ENCODE data around the gene SLFN12L. TPM values are rescaled to one million over a fixed set of nuclear protein-coding genes. Genes with fewer than 3 reads are reported as not detected.
"Not testable (repeated sequence)": the region's sequence is repeated elsewhere in the genome, so short reads cannot be mapped to it uniquely, and the experiment has no call there.

SLFN12L gene
- total RNA-seq, 1 experiment from 2014 or later, result 0.37 TPM

DNA sequence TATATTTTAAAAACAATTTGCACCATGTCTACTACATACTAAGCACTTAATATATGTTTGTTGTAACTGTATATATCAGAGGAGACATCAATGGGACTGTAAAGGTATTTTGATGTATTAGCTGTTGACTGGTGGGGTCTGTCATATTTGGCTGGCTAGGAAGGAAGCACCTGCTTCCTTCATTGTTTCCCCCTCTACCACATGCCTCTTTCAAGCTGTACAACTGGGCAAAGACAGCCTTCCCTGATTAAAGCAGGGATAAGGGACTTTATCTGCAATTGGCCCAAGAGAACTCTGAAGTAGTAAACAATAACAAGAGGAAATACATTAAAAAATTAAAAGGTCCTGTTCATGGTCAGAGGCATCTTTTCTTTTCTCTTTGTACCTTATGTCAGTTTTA, 5.5 kb upstream of the SLFN12L start:
- DNase-seq (ENCODE audit: low read depth), result no peak

DNA sequence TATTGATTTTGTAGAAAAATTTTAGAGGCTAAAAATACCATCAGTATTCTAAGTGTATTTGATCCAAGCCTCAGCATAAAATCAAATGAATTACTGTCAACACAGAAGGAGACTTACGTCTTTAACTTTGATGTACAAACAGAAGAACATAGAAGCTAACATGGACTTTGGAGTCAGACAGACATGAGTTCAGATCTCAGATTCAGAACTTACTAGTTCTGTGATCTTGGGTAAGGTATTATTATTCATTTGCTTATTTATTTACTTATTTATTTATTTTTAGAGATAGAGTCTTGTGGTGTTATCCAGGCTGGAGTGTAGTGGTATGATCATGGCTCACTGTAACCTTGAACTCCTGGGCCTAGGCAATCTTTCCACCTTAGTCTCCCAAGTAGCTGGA, 4.0 kb upstream of the SLFN12L start:
- DNase-seq (ENCODE audit: low read depth), result no peak

DNA sequence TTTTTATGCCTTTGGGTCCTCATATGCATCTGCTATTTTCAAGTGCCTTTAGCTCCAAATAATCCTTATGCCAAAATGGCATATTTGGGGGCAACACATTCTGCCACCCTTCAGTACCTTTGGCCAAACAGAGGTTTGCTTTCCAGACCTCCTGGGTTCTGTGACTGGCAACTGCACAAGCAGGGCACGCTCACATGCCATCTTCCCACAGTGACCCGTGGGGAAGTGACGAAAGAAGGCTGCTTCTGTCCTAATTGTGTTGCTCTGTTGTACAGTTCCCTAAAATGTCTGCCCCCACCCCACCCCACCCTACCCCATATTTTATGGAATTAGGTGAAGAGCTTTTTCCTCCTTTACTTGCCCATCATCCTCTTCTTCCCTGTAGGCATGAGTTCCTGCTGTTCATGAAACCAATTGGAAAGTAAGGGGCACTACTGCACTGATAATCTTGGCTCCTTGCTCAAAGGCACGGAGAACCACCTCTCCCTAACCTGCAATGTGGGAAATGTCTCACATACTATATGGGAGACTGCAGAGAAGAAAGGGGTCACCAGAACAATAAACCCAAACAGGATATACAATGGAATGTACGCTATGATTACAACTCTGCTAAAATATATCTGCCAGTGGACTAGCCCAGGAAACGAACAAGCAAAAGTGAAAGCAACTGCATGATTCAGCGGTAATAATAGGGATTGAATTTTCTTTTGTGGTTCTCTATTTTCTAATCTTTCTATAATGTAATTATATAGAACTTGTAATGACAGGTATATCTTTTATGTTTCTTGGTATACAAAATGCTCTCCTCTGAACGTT, 3.3 kb upstream of the SLFN12L start:
- DNase-seq (ENCODE audit: low read depth), result peak; percentile 67

DNA sequence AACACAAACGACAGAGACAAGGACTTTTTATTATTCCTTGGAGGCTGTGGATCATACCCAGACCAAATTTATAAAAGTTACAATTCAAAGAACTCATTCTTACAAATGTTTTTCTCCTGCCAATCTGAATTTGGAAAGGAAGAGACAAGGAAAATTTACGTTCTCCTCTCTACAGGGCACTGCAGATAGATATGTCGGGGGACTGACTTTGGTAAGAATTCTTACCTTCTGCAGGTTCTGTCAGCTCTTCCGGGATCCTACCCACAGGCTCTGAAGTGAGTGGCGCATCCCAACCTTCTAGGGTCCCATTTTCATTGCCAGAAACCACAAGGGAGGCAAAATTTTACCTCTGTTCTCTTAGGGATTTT, 2.2 kb upstream of the SLFN12L start:
- DNase-seq (ENCODE audit: low read depth), result no peak

DNA sequence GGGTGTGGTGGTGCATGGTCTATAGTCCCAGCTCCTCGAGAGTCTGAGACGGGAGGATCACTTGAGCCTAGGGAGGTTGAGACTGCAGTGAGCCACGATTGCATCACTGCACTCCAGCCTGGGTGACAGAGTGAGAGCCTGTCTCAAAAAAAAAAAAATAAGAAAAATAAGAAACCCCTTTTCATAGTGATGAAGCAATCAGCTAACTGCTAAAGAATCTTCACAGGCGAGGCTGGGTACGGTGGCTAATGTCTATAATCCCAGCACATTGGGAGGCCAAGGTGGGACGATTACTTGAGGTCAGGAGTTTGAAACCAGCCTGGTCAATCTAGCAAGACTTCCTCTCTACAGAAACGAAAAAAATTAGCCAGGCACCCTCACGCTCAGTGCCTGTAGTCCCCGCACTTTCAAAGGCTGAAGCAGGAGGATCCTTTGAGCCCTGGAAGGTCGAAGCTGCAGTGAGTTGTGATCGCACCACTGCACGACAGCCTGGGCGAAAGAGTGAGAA, 760 bp downstream of the SLFN12L start:
- DNase-seq (ENCODE audit: low read depth), result no peak

DNA sequence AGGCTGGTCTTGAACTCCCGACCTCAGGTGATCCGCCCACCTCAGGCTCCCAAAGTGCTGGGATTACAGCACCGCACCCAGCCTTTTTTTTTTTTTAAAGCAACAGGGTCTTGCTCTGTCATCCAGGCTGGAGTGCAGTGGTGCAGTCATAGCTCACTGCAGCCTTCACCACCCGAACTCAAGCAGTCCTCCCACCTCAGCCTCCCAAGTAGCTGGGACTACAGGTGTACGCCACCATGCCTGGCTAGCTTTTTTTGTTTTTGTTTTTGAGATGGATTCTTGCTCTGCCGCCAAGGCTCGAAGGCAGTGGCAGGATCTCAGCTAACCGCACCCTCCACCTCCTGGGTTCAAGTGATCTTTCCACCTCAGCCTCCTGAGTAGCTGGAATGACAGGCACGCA, 2.1 kb downstream of the SLFN12L start:
- DNase-seq (ENCODE audit: low read depth), result not testable (repeated sequence)

DNA sequence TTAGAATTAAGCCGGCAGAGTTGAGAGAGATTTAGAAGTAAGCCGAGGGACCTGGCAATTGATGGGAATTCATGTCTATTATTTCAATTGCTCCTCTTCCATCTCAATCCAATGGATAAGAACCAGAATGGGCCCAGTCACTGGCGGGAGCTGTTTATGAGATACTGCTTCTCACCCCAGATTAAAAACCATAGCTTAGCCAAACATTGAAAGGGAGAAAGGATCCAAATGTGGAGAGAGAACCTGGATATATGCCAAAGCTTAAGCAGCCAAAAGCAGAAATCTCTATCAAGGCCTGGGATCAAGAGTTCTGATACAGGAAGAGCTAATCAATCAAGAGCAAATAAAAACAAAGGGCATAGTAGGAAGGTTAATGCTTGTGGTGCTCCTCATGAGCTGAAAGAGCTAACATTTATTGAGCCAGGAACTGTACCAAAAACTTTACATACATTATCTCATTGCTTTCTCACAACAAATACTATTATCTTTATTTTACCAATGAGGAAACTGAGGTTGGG, 2.8 kb downstream of the SLFN12L start:
- DNase-seq (ENCODE audit: low read depth), result no peak

DNA sequence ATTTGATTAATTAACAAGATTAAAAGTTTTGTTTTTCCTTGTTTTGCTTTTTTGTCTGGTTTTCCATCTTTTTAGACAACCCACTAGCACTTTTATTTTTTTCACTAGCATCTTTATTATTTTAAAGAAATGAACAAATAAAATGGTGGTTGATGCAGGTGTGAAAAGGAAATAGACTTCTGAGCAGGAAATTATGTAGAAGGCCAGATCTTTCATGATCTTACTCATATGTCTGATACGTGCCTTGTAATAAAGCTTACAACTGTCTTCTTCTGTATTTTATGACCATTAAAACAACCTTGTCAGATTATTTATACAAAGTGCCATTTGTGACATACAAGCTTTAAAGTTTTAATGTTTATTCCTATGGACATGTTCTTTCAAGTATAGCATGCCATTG, 6.3 kb downstream of the SLFN12L start:
- no peak for DNase-seq (ENCODE audit: low read depth)

DNA sequence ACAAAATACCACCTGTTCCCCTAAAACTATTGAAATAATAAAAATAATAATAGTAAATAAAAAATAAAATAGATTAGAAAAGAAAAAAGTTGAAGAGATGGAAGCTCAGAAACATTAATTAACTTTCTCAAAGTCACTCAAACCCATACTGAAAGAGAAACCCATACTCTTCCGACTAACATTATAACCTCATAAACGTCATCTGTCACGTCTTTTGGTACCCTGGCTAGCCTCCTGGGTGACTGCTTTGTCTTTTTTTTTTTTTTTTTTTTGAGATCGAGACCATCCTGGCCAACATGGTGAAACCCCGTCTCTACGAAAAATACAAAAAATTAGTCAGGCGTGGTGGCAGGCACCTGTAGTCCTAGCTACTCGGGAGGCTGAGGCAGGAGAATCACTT, 7.6 kb downstream of the SLFN12L start:
- DNase-seq (ENCODE audit: low read depth), result no peak

DNA sequence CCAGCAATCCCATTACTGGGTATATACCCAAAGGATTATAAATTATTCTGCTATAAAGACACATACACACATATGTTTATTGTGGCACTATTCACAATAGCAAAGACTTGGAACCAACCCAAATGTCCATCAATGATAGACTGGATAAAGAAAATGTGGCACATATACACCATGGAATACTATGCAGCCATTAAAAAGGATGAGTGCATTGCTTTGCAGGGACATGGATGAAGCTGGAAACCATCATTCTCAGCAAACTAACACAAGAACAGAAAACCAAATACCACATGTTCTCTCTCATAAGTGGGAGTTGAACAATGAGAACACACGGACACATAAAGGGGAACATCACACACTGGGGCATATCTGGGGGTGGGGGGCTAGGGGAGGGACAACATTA, 8.2 kb downstream of the SLFN12L start:
- not testable (repeated sequence) for DNase-seq (ENCODE audit: low read depth)

DNA sequence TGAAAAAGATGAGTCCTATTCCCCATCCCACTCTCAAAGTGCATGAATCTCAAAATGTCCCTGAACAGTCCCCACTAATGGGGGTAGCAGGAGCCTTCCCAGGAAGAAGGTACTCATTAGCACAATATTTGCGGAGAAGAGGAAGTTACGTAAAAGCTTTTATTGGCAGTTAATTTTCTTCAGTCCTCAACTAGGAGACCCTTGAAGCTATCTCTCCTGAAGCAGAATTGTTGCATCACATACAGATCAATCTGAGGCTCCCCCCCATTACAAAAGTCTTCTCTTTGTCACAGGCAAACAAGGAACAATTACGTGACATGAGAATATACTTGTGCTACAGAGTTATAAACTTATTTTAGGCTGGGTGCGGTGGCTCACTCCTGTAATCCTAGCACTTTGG, 14.2 kb downstream of the SLFN12L start:
- DNase-seq (ENCODE audit: low read depth), result no peak

DNA sequence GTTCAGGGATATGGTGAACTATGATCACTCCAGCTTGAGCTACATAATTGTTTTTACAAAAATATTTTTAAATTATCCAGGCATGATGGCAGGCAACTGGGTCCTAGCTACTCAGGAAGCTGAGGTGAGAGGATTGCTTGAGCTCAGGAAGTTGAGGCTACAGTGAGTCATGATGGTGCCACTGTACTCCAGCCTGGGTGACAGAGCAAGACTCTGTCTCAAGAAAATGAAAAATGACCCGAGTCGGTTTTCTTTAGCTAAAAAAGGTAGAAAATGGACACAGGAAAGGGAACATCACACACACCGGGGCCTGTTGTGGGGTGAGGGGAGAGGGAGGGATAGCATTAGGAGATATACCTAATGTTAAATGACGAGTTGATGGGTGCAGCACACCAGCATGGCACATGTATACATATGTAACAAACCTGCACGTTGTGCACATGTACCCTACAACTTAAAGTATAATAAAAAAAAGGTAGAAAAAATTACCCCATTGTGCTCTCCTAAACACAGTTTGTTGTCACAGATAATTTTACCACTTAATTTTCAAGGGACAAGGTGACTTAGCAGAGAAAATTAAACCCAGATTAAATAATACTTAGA, 15.7 kb downstream of the SLFN12L start:
- DNase-seq (ENCODE audit: low read depth), result peak; percentile 67

DNA sequence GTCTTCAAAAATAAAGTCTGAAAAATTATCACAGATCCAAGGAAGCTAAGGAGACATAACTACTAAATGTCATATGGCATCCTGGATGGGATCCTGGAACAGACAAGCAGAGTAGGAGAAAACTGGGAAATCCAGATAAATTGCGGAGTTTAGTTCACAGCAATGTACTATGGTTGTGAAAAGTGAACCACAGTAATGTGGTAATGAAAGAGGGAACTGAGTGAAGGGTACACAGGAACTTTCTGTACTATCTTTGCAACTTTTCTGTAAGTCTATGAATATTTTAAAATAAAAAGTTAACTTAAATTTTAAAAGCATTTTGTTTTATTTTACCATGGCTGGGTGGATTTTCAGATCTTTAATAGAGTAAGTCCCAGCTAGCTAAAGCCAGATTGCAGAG, 16.3 kb downstream of the SLFN12L start:
- no peak for DNase-seq (ENCODE audit: low read depth)

DNA sequence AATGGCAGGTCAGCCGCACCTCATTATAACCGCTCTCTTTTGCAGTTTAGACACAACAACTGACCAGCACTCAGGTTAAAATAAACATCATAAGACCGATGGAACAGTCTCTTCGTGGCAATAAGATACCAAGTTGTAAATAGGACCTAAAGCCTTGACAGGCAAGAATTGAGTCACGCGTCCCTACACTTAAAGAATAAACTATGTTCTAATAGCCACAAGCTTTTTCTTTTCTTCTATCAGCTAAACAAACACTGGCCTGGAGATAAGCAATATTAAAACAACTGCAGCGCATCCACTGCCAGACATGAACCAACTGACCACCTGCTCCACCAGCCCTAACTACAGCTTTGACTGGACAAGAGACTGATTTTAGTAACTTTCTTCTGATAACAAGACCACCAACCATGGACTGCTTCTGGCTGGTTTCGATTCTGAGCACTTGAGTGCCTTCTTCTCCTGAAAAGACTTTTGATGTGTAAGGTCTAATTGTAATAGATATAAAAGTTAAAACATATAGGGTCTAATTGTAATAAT, 17.5 kb downstream of the SLFN12L start:
- DNase-seq (ENCODE audit: low read depth), result no peak

DNA sequence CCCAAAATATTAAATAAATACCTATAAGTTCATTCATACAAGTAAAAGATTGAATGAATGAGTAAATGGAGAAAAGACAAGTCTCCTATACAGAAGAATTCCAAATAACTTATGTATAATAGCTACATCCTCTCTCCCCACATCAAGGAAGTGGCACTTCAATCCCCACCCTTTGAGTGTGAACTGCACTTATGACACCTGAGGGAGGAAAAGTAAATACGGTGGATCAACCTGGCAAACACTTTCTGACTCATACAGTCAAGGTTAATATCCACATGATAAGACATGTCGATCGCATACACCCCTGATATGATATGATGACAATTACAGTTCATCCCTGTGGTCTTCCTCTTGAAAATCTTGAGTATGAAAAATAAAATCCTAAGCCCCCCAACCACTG, 18.0 kb downstream of the SLFN12L start:
- DNase-seq (ENCODE audit: low read depth), result no peak

DNA sequence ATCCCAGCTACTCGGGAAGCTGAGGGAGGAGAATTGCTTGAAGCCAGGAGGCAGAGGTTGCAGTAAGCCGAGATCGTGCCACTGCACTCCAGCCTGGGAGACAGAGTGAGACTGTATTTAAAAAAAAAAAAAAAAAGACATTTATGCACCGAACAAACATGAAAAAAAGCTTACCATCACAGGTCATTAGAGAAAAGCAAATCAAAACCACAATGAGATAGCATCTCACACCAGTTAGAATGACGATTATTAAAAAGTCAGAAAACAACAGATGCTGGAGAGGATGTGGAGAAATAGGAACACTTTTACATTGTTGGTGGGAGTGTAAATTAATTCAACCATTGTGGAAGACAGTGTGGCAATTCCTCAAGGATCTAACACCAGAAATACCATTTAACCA, 19.0 kb downstream of the SLFN12L start:
- not testable (repeated sequence) for DNase-seq (ENCODE audit: low read depth)

DNA sequence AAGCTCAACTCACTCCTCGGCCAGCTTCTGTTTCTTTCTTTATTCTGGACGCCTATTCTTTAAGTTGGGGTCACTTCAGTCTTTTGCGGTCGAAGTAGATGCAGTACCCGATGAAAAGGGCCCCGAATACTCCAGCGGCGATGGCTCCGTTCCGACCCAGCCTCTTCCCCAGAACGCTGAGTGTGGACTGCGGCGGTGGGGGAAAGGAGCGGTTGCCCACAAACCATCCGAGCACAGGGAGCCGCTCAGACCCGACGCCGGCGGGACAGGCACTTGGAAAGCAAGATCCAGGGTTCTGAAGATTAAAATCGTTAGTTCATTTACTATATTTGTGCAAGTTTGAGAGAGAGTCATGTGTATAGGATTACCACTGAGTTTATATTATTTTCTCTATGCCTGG, 22.5 kb downstream of the SLFN12L start:
- no peak for DNase-seq (ENCODE audit: low read depth)

DNA sequence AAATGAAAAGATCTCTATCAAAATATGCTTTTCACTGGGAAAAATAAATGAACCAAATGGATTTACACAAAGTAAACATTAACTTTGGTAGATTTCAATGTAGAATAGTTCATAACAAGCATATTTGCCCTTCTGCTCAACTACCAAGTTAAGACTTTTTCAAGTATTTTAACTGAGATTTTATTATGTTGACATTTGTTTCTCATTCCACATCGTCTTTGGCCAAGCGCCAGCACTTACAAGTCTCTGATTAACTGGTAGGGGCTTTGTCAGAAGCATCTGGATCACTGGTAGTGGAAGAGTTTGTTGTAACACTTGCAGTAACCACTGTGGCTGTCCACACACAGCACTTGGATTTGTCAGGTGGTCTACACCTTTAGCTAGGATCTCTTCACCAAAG, 22.9 kb downstream of the SLFN12L start:
- no peak for DNase-seq (ENCODE audit: low read depth)

DNA sequence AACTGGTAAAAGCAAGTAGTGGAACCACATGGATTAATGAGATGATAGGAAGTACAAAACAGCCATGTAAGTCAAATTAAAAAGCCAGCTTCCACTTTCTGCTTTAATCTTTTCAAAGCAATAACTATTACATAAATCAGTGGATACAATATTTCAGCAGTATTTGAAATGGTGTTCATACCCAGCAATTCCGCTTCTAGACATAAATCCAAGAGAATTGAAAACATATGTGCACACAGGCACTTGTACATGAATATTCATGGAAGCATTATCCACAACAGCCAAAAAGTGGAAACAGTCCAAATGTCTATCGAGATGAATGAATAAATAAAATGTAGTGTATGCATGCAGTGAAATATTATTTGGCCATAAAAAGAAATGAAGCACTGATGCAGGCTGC, 27.4 kb downstream of the SLFN12L start:
- no peak for DNase-seq (ENCODE audit: low read depth)

DNA sequence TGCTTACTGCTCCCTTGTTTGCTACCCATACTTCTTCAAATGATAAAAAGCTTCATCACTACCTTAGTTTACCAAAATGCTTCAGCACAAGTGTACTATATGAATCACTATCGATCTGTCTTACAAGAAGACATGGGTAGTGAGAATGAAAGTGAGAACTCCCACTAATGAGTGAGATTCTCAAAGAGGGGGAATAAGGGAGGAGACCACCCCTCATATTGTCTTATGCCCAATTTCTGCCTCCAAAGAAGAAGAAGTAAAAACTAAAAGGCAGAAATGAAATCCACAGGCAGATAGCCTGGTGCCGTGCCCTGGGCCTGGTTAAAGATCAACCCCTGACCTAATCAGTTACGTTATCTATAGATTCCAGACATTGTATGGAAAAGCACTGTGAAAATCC, 29.8 kb downstream of the SLFN12L start:
- DNase-seq (ENCODE audit: low read depth), result not testable (repeated sequence)

DNA sequence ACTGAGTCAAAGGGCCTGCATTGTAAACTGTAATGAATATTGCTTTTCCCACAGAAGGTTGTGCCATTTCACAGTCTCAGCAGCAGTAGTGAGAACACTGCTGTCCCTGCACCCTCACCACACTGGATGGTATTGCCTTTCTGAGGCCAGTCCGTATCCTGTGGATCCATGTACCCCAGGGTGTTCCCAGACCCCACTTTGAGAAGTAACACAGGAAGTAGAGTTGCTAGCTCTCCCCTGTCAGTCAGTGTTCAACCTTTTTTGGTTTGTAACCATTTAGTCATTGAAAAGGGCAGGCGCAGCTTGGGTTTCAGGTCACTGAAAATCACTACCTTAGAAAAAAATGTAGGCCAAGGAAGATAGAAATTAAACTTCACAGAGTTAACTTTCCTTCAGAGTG, 37.9 kb downstream of the SLFN12L start:
- DNase-seq (ENCODE audit: low read depth), result no peak

DNA sequence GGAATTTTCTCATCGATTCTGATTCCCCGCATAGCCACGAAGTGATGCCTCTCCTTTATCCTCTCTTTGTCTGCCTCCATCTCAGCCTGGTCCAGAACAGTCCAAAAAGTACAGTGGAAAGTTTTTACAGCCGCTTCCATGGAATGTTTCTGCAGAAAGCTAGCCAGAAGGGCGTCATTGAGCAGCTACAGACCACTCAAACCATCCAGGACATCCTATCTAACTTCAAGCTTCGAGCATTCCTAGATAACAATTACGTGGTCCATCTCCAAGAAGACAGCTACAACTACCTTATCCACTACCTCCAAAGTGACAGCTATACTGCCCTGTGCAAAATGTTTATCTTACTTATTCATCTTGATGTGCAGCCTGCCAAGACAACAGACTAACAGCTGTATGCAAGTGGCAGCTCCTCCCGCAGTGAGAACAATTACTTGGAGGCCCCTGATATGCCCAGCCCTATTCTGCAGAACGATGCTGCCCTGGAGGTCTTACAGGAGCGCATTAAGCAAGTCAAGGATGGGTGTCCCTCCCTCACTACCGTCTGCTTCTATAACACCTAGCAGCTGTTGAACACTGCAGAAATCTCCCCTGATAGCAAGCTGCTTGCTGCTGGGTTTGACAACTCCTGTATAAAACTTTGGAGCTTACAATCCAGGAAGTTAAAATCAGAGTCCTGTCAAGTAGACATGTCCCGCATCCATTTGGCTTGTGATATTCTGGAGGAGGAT, 38.9 kb downstream of the SLFN12L start:
- no peak for DNase-seq (ENCODE audit: low read depth)
